Esophagus muscularis mucosa (tissue), 4 donors: ENCODE measurements around the gene FERMT3.

Experiments used
- CTCF ChIP-seq, 3 experiments: fragments of 200-600 bp in 2 of 3; fragments of 450-650 bp in 1 of 3; sonication (generic) in 2 of 3; IDR thresholded peaks; one replicate each; pipeline ENCODE4 v1.5.1; 2017 to 2019; ENCODE audit warnings: antibody characterized with exemption in 3 of 3, mild to moderate bottlenecking in 2 of 3, moderate library complexity in 1 of 3
- EP300 ChIP-seq: sonication (generic); formaldehyde crosslinking; IDR thresholded peaks from one replicate; pipeline ENCODE4 v1.6.1; 2017; ENCODE audit warnings: antibody characterized with exemption
- POLR2A ChIP-seq: fragments of 450-650 bp; IDR thresholded peaks from one replicate; pipeline ENCODE4 v1.6.1; 2017; ENCODE audit warnings: antibody characterized with exemption, moderate library complexity, mild to moderate bottlenecking, low read depth
- POLR2AphosphoS5 ChIP-seq, 2 donors: sonication (generic); formaldehyde crosslinking; IDR thresholded peaks; one replicate each; pipeline ENCODE4 v1.6.1; 2017; ENCODE audit warnings: antibody characterized with exemption in 2 of 2

- no peak for TF ChIP-seq CTCF (IDR thresholded peaks at IDR 0.05)
- TF ChIP-seq EP300 = no peak
- no peak for TF ChIP-seq POLR2A
- no peak for TF ChIP-seq POLR2AphosphoS5 (IDR thresholded peaks at IDR 0.05)
Observed at GRCh38 chr11:64262271-64263002, 55.9 kb downstream of the FERMT3 start.
